GM21528 (cell line): ENCODE data around the gene TATDN2.
"Not testable (repeated sequence)": the region's sequence is repeated elsewhere in the genome, so short reads cannot be mapped to it uniquely, and the experiment has no call there.

Experiments used
- ATAC-seq: cut with Tn5 transposase; IDR thresholded peaks from one replicate; pipeline ENCODE4 v1.9.1; 2021; ENCODE audit warnings: mild to moderate bottlenecking, moderate library complexity; ENCODE audit not compliant: unreplicated experiment, low FRiP score

TATDN2 gene

GRCh38 chr3:10288575-10288960, 40.3 kb downstream of the TATDN2 start:
- no peak for ATAC-seq

GRCh38 chr3:10289077-10289476, 40.8 kb downstream of the TATDN2 start:
- no peak for ATAC-seq

- no peak for ATAC-seq
Measured at GRCh38 chr3:10289787-10290355, 41.6 kb downstream of the TATDN2 start.

GRCh38 chr3:10290481-10291176, 42.4 kb downstream of the TATDN2 start:
- ATAC-seq = no peak

GRCh38 chr3:10291641-10292040, 43.4 kb downstream of the TATDN2 start:
- ATAC-seq = no peak

- ATAC-seq = peak; percentile 70
Measured at GRCh38 chr3:10292505-10293419, 44.5 kb downstream of the TATDN2 start, which contains the start of gene GHRL. TSS of gene GHRL (minus strand) at chr3:10292947. CDS start at chr3:10290180, 2,767 bp downstream.

GRCh38 chr3:10294030-10294586, 45.8 kb downstream of the TATDN2 start:
- no peak for ATAC-seq

- not testable (repeated sequence) for ATAC-seq
Measured at GRCh38 chr3:10298064-10298463, 49.8 kb downstream of the TATDN2 start.

- ATAC-seq = no peak
Measured at GRCh38 chr3:10299175-10299574, 50.9 kb downstream of the TATDN2 start.

- ATAC-seq = peak; percentile 62
Measured at GRCh38 chr3:10299679-10300078, 51.4 kb downstream of the TATDN2 start.

GRCh38 chr3:10300087-10300486, 51.8 kb downstream of the TATDN2 start:
- no peak for ATAC-seq

- ATAC-seq = no peak
Measured at GRCh38 chr3:10303105-10303504, 54.8 kb downstream of the TATDN2 start.

GRCh38 chr3:10303785-10304184, 55.5 kb downstream of the TATDN2 start:
- no peak for ATAC-seq

- ATAC-seq = no peak
Measured at GRCh38 chr3:10304905-10305304, 56.6 kb downstream of the TATDN2 start.

GRCh38 chr3:10305331-10305902, 57.2 kb downstream of the TATDN2 start:
- ATAC-seq = no peak

- no peak for ATAC-seq
Measured at GRCh38 chr3:10306156-10306555, 57.9 kb downstream of the TATDN2 start.

- ATAC-seq = no peak
Measured at GRCh38 chr3:10308678-10309077, 60.4 kb downstream of the TATDN2 start.

GRCh38 chr3:10309736-10310135, 61.5 kb downstream of the TATDN2 start:
- no peak for ATAC-seq

- ATAC-seq = no peak
Measured at GRCh38 chr3:10310578-10310977, 62.3 kb downstream of the TATDN2 start.

GRCh38 chr3:10311710-10312109, 63.5 kb downstream of the TATDN2 start:
- ATAC-seq = no peak

- ATAC-seq = no peak
Measured at GRCh38 chr3:10312391-10312790, 64.1 kb downstream of the TATDN2 start.
